Astrocyte (in vitro differentiated cells and primary cell): ENCODE measurements around the gene EPB41.

Source experiments
- EZH2 ChIP-seq: IDR thresholded peaks from 2 replicates; pipeline ENCODE4 v1.6.1; 2012; ENCODE audit warnings: mild to moderate bottlenecking, low read length, inconsistent platforms; ENCODE audit not compliant: insufficient read depth
- TF ChIP-seq, protein P1 (sequence below): IDR thresholded peaks from 2 replicates; pipeline ENCODE4 v1.5.1; 2011; ENCODE audit warnings: low read depth, mild to moderate bottlenecking, inconsistent platforms, low read length, moderate library complexity; ENCODE audit not compliant: insufficient read depth

DNA sequence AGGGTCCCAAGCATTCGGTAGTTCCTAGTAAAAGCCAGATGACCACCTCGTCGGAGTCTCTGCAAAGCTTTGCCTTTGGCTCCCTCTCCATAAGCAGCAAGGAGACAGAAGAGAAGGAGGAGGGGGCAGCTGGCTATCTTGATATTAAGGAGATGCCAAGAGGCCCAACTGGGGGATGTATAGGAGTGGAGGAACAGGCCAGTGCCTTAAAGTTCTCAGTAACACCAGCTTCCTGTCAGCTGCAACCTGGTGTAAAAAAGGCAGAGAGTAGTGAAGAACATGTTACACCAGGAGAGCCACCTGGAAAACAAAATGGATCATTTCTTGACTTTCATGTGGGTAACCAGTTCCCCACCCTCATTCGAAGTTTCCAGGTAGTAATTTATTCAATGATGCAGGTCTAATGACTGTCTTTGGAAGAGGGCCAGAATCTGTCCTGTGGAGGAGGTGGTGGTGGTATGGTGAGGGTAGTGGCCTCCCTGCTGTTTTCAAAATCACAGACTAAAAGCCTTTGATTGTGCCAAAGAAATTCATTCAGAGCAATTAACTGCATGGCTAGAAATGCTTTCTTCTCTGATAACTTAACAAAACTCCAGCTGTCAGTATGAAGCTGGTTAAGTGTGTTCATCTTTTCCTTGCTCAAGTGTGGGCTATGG, 182.0 kb downstream of the EPB41 start:
- TF ChIP-seq EZH2, result no peak
- TF ChIP-seq, protein P1, sequence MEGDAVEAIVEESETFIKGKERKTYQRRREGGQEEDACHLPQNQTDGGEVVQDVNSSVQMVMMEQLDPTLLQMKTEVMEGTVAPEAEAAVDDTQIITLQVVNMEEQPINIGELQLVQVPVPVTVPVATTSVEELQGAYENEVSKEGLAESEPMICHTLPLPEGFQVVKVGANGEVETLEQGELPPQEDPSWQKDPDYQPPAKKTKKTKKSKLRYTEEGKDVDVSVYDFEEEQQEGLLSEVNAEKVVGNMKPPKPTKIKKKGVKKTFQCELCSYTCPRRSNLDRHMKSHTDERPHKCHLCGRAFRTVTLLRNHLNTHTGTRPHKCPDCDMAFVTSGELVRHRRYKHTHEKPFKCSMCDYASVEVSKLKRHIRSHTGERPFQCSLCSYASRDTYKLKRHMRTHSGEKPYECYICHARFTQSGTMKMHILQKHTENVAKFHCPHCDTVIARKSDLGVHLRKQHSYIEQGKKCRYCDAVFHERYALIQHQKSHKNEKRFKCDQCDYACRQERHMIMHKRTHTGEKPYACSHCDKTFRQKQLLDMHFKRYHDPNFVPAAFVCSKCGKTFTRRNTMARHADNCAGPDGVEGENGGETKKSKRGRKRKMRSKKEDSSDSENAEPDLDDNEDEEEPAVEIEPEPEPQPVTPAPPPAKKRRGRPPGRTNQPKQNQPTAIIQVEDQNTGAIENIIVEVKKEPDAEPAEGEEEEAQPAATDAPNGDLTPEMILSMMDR, result no peak
